ENCODE data around the gene PXT1.

- TF ChIP-seq POLR2AphosphoS5 (IDR thresholded peaks at IDR 0.05) (no peak), CTCF (IDR thresholded peaks at IDR 0.05) (no peak)
Observed at GRCh38 chr6:36455486-36456027, 12.9 kb upstream of the PXT1 start.

All from upper lobe of left lung (tissue), 4 donors.